Measurements from ENCODE around the gene RREB1.

The RREB1 gene

DNA sequence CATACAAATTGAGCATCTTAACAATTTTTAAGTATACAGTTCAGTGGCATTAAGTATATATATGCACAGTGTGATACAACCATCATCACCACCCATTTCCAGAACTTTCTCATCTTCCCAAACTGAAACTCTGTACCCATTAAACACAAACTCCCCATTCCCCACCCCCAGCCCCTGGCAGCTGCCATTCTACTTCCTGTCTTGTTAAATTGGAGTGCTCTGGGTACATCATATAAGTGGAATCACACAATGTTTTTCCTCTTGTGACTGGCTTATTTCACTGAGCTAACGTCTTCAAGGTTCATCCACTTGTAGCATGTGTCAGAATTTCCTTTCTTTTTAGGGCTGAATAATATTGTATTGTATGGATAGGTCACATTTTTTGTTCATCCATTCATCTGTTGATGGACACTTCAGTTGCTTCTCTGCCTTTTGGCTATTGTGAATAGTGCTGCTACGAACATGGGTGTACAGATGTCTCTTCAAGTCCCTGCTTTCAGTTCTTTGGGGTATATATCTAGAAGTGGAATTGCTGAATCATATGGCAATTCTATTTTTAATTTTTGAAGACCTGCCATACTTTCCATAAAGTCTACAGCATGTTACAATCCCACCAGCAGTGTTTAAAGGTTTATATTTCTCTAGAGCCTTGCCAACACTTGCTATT is 19.6 kb upstream of the RREB1 start:
- DNase-seq (ENCODE audit: low read depth in 2 of 2) = no peak

DNA sequence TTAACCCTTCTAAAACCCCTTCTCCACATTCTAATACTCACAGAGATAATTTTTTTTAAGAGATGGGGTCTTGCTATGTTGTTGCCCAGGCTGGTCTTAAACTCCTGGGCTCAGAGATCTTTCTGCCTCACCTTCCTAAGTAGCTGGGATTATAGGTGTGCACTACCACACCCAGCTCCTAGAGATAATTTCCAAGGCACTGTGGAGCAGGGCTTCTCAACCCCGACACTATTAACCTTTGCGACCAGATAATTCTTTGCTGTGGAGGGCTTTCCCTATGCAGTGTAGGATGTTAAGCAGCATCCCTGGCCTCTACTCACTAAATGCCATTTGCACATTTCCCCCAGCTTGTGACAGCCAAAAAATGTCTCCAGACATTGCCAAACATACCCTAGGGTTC is 8.8 kb upstream of the RREB1 start:
- DNase-seq (ENCODE audit: low read depth in 2 of 2) = no peak

DNA sequence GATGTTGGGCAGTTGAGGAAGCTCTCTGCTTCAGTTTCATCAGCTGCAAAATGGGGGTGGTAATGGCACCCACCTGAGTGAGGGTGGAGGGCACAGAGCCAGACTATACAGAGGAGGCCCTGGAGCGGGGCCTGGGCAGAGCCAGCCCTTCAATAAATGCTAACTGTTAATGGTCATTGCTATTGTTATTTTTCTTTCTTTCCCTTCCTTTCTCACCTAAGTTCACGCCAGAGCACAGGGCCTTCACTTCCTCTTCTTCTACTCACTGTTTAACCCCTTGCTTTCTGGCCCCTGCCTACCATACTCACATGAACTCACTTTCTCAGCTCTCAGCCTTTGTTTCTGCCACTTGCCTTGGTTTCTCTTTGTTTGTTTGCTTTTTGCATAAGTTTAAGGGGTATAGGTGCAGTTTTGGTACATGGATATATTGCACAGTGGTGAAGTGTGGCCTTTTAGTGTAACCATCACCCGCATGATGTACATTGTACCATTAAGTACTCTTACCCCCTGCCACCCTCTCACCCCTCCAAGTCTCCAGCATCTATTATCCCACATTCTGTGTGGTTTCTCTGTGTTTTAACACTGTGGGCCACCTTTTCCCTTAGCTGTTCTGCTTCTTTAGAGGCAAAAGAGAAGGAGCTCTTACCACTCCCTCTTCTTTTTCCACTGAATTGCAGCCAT is 7.5 kb upstream of the RREB1 start:
- no peak for DNase-seq (ENCODE audit: low read depth in 2 of 2)

DNA sequence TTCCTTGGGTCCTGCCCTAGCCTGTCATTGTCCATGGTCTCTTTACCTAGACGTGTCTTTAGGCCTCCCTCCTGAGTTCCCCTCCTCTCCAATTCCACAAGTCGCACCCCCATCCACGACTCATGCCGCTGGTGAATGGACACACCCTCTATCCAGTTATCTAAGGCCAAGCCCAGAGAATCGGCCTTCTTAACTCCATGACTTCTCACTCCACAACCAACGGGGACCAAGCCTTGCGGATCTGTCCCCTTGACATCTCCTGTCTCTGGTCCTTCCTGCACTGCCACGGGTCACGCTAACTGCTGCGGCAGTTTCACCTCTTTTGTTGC is 7.0 kb upstream of the RREB1 start:
- DNase-seq (ENCODE audit: low read depth in 2 of 2) = no peak

DNA sequence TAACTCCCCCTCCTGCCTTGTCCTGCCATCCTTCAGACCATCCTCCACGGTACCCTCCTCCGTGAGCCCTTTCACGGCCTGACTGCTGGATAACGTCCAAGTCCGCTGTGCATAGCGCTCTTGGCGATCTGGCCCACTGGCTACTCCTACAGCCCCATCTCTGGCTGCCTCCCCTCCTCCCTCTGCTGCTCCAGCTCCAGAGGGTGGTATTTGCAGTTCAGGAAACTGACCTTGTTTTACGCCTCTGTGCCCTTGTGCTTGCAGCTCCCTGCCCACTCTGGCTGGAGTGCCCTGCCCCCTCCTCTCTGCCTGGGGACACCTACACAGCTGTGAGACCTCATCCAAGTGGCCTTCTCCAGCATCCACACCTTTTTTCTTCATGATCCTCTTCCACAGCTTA is 6.5 kb upstream of the RREB1 start:
- no peak for DNase-seq (ENCODE audit: low read depth in 2 of 2)

DNA sequence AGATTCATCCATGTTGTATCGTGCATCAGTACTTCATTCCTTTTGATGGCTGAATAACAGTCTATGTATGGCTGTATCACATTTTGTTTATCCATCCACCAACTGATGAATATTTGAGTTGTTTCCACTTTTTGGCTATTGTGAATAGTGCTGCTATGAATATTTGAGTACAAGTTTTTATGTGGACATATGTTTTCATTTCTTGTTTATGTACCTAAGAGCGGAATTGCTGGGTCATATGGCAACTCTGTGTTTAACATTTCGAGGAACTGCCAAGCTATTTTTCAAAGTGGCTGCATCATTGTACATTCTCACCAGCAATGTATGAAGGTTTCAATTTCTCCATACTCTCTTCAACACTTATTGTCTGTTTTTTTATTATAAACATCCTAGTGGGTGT is 3.0 kb upstream of the RREB1 start:
- DNase-seq (ENCODE audit: low read depth in 2 of 2) = no peak

DNA sequence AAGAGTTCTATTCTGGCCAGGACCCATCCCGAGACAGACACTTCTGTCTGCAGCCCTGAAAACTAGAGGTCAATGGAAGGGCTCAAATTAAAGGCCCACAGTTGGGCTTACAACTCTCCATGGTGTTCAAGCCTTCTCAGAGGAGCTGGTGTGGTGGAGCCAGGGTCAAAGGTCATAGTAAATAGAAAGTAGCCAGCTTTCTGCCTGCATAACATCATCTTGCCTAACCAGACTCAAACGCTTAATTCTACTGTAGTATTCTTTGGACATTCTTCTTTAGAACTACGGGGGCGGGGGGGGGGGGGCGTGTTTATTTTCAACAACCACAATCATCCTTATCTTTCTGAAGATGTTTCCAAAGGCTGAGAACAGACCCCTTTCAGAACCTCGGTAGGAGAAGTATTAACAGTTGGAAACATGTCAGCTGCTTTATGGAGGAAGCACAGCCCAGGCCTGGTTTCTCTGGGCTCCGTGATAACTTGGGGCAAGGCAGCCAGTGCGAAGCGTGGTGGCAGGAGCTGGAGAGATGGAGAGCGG is 1.5 kb upstream of the RREB1 start:
- no peak for DNase-seq (ENCODE audit: low read depth in 2 of 2)

DNA sequence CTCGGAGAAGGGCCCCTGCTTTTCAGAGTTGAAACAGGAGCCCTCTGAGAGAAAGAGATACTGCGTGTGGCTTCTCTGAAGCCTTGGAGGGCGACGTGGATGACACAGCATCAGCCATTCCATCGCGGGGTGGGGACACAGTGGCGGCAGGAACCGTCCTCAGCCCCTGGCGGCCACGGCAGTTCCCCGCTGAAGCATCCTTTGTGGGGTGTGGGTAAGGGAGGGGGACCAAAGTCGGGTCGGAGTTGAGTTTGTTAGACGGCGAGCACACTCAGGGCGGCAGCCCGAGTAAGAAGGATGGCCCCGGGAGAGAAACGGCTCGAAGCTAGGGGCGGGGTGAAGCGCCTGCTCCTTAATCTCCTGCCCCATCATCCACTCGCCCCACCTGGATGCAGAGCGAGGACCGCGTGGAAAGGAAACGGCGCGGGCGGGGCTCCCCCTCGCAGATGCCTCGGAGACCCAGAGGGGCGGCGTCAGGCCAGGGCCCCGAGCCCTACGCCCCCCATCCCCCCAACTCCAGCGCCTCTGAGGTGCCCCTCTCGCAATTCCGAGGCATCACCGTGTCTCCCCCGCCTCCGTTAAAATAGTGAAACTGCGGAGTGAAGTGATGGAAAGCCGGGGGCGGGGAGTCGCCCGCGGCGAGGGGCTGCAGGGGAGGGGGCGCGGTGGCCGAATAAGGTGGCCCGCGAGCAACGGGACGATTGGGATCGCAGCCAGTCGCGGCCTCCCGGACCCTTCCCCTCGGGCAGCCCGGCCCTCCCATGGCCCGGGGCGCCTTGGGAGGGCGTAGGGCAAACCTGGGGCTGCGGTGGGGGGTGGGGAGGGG is 796 bp upstream of the RREB1 start:
- peak; percentile 37 to 45 for DNase-seq (ENCODE audit: low read depth in 2 of 2)

DNA sequence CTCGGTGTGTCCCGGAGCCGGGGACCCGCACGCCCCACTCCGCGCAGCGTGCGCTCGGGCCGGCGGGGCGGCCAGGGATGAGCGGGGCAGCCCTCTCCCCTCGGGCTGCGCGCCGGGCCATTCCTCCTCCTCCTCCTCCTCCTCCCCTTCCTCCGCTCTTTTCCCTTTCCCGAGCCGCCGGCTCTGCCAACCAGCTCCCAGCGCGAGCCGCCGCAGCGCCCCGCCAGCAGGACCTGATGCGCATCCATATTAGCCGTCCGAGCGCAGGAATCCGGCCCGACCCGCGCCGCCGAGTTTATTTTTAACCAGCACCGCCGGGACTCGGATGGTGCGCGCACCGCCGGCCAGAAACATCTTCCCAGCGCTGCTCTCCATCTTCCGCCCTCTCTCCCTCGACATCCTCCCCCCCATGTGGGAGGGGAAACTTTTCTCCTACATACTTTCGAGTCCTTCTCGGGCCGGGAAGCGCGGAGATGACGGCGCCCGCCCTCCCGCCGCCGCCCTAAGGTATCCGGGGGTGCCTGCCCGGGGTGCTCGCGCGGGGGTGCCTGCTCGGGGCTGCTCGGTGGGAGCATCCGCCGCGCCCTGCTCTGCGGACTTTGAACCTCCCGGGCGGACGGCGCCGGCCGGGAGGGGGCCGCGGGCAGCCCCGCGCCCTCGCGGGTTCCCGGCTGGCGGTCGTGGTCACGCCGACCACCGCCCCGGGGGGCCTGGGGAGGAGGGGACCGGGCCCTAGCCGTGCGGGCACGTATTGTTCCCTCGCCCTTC is 619 bp downstream of the RREB1 start:
- DNase-seq (ENCODE audit: low read depth in 2 of 2) = no peak

DNA sequence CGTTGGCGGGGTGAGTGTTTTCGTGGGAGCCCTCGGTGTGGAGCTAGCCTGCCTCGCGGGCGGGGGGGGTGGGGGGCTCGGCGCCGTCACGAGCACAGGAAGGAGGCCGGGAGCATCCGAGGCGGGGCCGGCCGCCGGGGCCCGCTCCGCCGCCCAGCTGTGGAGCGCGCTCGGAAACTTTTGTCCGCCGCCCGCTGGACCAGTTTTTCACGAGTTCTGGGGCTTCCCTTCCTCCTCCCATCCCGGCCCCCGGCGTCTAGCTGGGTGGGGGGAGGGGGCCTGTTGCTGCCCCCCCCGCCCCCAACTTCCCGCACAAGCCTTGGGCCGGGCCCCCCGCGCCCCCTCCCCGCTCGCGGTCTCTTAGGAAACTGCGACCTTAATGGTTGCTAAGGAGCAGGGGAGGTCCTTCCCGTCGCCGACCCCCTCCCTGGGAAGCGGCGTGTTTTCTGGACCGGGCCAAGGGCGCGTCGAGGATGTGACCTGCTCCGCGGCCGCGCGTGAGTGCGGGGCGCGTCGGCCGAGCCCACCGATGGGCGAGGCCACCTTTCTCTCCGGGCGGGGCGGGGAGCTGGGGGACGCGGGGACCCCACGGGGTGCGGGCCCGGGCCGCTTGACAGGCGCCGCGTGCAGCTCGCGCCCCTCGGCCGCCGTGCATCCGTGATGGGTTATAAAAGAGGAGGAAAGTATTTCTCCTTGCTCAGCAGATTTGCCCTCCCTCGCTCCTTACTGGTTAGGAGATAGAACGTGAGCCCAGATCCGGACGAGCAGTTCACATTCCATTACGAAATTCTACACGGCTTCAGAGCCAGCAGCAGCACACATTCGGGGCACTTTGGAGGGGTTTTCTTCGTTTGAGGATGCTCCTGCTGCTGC is 1.4 kb downstream of the RREB1 start:
- no peak for DNase-seq (ENCODE audit: low read depth in 2 of 2)

DNA sequence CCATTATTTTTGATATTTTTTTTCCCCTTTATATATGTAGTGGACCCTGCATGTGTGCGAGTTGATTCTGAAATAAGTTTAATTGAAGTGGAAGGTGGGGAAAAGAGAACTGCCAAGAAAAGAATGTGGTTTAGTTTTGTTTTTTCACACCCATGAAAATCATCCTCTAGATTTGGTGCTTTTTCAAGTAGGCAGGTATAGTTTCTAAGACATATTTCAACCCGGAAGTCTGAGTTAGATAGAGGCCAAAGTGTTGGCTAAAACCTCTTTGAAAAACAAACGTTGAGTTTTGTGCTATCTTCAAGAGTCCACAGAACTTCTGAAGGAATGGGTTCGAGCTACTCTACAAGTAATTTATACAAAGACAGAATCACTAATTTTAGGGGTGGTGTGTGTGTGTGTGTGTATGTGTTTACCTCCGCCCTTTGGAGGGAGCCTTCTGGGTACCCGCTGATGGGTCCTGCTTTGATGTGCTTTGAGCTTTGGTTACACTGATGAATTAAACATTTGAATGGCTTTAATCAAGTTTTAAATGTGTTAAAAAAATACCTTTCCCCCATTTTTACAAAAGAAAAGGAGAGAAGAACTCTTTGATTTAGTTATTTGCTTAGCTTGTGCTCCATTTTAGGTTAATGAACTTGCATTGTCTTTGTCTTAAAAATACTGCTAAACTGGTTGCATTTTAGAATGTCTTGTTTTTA is 2.5 kb downstream of the RREB1 start:
- no peak for DNase-seq (ENCODE audit: low read depth in 2 of 2)

DNA sequence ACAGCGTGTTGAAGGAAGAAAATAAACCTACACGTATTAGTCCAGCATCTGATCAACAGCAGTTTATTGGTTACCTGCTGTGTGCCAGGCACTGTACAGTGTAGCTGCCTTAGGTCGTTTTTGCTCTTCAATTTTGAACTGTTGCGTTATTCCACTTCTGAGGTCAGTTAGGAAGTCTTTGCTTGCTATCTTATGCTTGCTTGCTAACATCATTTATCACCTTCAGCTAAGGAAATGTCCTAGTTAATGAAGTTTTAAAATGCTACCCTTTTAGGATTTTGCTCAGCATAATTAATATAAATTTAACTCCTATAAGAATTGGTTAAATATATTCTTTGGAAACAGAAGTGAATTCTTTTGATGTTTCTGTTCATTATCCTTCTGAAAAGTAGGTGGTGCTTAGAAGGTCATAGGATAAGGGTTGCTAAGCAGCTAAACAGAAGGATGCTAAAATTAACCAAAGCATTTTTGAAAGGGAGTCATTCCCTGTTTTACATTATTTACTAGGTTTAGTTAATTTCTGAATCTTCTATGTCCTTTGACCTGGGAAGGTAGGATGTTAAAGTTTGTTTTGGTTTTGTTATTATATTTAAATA is 3.4 kb downstream of the RREB1 start:
- no peak for DNase-seq (ENCODE audit: low read depth in 2 of 2)

DNA sequence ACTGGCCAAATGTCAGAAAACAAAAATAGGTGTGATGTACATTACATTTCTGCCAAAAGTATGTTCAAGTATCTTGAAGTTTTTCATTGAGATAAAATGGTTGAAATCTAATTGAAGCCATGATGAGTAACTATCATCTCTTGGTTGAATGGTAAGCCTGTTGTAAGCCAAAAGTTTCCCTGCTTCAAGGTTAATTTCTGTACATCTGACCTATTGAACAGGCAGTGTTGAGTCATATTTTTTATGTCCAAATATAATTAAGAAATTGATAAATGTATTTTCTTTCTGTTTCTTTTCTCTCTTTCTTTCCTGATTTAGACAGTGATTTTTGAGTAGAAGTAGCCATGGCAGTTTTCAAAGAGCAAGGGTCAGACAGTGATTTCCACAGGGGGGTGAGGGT is 4.4 kb downstream of the RREB1 start:
- no peak for DNase-seq (ENCODE audit: low read depth in 2 of 2)

DNA sequence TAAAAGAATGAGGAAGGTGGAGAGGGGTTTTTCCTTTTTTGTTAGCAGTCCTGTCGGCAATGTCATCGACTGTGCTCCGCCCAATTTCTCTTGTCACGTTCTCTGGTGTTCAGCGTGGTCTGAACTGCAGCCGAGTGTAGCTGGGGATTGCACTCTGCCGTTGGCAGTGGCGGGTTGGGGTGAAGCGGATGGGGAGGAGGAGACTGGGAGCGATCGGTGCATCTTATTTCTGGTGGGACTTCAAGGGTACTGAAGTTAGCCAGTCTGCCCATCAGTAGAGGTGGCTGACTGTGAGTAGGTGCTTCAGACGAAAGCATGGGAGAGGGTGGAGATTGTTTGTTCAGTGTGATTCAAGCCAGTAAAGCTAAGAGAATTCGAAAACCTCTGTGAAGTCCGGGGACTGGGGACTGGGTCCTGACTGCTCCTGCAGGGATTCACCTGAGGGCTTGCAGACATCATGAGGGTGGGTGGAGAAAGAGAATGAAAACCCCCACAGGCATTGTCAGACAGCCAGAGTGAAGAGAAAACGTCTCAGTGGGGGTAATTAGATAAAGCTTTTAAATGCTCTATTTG is 5.1 kb downstream of the RREB1 start:
- no peak for DNase-seq (ENCODE audit: low read depth in 2 of 2)

DNA sequence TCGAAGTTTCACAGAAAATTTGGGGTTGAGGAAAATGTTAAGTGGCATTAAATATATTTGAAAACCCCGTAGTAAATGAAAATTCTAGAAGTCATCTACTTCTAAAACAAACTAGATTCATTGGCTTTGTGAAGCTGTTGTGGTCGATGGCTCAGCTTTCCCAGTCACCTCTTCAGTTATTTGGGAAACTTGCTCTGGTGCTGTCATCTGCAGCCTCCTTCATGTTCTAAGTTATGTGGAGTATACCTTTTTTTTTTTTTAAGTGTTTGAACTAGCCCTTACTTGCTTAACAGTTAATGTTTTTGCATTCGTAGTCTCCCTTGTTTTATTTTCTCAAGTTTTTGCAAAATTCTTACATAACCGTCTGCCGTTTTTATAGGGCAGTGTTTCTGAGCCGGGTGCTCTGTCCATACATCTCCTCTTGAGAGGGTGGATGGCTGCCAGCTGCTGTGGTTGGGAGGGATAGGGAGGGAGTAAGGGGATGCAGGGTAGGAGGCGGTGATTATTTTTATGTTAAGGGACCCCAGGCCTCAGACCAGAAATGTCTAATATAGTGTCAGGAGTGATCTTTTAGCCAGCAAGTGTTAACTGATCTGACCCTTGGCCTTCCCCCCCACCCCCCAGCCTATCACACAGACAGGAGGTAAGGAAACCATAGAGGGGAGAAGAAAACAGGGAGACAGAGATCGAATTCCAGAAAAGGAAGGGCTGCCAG is 7.1 kb downstream of the RREB1 start:
- no peak for DNase-seq (ENCODE audit: low read depth in 2 of 2)

DNA sequence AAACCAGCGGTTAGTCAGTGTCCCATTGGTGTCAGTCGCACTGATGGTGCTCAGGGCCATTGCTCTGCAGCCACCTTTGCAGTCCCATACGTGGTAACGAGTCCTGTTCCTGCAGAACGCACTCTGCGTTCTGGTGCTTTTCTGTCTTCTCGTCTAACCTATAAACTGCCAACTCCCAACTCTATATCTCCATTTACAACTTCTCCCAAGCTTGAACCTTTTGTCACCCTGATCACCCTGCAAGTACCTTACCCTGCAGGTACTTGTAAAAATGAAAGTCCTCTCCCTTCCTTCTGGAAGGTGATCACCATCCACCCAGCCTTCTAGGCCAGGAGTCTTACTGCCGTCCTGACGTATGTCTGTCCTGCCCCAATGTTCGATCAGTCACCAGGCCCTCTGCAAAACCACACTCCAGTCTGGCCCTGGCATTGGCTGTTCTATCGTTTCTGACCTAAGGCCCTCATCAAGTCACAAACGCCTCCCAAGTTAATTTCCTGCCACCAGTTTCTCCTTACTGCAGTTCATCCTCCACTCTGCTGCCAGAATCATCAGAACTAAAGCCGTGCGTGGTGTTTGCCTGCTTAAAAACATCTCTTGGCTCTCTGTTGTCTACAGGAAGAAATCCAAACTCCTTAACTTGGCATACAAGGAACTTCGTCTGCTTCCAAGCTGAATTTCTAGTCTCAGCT is 7.9 kb downstream of the RREB1 start:
- DNase-seq (ENCODE audit: low read depth in 2 of 2) = no peak

DNA sequence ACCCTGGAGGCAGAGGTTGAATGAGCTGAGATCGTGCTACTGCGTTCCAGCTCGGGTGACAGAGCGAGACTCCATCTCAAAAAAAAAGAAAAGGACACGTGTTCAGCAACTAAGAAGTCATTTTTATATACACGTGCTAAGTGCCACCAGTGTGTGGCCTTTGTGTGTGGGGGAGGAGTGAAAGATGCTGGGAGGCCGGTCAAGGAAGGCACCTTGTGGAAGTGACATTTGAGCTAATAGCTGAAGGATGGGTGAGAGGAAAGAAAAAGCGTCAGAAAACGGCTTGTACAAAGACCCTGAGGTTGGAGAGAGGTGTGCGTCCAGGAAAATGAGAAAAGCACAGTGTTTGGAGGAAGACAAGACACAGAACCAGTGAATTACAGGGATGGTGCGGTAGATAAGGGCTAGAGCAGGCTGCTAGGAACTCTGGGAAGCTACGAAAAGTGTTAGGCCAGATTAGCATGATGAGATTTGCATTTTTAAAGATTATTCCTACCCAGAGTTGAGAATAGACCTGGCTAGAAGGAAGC is 11.6 kb downstream of the RREB1 start:
- DNase-seq (ENCODE audit: low read depth in 2 of 2) = no peak

DNA sequence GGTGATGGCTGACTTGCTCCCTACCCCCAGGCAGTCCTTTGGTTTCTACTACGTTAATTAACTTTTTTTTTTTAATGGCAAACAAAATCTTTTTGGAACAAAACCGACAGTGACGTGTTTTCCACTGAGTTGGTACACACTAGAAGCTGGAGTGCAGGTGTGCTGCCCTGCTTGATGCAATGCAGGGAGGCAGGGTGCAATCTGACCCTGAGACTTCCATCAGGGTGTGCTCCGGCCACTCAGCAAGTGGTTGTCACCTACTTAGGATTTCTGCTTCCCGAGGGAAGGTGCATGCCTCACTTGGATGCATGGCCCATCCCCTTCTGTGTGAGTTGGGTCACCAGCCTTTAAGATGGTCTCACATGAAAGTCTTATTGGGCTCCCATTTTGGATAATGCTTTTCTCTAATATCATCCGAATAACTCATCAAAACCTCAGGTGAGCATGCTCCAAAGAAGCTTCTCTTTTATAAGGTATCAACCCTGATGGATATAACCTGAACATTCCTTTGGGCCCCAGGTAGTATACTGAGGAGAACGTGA is 14.0 kb downstream of the RREB1 start:
- no peak for DNase-seq (ENCODE audit: low read depth in 2 of 2)
